Activated T-helper 1 cell treated with anti-CD3 and anti-CD28 coated beads, Interleukin-2, amount 50 U/mL, for 16 hours (primary cell): ENCODE results near the gene DPM2.

Experiments
- DNase-seq, 2 donors: peaks; one replicate each; pipeline ENCODE4 v3.0.0-alpha.2; 2020; ENCODE audit warnings: low read depth in 1 of 2, low spot score in 1 of 2

The DPM2 gene

DNA sequence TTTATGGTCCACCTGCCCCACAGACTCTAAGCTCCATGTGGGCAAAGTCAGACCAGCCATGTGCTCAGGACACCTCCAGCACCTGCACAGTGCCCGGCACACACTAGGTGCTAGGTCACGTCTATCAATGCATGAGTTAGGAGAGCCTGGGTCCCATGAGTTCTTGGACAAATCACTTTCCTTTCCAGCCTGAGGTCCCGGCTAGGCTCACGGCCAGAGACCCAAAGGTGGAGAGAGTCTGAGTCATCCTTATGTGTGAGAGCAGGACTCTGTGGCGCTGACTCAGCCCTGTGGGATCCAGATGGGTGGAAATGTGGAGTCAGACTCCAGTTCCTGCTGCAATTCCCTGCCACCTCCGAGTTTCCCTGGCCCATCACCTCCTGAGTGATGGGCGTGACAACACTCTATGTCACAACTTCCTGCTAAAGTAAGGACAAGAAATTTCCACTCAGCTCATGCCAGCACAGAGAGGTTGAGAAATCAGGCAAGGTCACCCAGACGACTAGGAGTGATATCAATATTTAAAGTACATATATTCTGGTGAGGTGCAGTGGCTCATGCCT is 18.3 kb downstream of the DPM2 start:
- no peak for DNase-seq

GRCh38 chr9:127918183-127919107 is 19.2 kb downstream of the DPM2 start:
- no peak for DNase-seq

- DNase-seq: no peak
These were observed 20.1 kb downstream of the DPM2 start for GRCh38 chr9:127917603-127918002.

GRCh38 chr9:127916720-127917581 is 20.7 kb downstream of the DPM2 start, which contains the start of gene ST6GALNAC4:
TSS of gene ST6GALNAC4 (minus strand) at chr9:127917041. CDS start at chr9:127916419, 622 bp downstream.
- peak; percentile 93 to 96 for DNase-seq

- no peak for DNase-seq
These were observed 21.6 kb downstream of the DPM2 start for GRCh38 chr9:127915801-127916719.

GRCh38 chr9:127915325-127915752 is 22.3 kb downstream of the DPM2 start:
- DNase-seq: no peak

- DNase-seq: no peak
These were observed 24.0 kb downstream of the DPM2 start for GRCh38 chr9:127913682-127914081.

DNA sequence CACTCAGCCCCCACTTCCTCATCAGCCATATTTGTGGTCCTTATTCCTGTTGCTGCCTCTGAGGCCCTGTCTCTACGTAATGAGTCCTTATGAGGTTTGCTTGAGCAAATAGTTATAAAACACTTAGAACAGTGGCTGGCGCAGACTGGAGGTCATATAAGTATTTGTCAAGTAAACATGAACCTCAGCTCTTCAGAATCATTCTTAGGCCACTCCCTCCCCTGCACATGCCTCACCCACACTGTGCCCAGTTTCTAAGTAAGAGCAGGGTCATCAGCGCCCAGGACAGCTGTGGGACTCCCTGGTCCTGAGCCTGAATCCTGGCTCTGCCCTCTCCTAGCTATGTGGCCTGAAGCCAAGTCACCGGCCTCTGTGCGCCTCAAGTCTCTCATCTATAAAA is 24.8 kb downstream of the DPM2 start:
- no peak for DNase-seq

GRCh38 chr9:127912296-127912695 is 25.4 kb downstream of the DPM2 start:
- no peak for DNase-seq

DNA sequence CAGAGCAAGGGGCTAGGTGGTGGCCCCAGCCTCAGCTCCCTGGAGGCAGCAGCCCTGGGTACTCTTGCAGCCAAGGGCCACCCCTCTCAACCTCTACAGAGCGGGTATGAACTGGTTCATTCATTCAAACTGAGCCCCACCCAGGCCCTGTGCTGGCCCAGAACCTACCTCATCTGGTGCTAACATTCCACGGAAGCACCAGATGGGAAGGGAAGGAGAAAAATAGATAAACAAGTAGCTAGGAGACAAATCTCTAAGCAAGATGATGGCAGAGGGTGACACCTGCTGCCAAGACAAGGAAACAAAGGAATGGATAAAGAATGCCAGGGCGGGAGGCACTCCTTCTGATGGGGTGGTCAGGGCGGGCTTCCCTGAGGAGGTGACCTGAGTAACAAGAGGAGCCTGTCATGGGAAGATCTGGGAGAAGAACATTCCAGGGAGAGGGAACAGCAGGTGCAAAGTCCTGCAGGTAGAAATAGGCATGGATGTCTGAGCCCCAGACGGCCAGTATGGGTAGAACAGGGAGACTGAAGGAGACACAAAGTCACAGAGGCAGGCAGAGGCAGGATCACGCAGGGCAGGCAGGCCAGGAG is 26.9 kb downstream of the DPM2 start:
- DNase-seq: no peak

DNA sequence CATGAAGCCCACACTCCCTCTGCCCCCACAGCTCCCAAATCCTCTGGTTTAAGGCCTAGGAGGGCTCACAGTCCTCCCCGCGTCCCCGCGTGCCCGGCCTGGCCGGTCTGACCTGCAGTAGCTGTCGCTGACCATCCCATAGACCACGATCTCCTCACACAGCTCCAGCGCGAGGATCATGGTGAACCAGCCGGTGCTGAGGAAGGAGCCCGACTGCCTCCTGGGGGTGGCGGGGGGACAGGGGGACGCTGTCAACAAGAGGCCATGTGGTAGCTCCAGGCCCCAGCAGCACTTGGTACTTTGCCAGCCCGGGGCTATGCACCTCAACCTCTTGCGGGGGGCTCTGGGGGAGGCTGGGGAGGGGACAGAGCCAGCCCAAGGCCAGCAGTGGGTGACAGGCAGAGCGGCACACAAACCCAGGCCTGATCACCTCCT is 27.8 kb downstream of the DPM2 start:
- no peak for DNase-seq

- DNase-seq: no peak
These were observed 29.1 kb downstream of the DPM2 start for GRCh38 chr9:127908660-127908926.

GRCh38 chr9:127907867-127908659 is 29.6 kb downstream of the DPM2 start:
- DNase-seq: no peak

- peak; percentile 44 to 54 for DNase-seq
These were observed 31.9 kb downstream of the DPM2 start for GRCh38 chr9:127905788-127906191.

DNA sequence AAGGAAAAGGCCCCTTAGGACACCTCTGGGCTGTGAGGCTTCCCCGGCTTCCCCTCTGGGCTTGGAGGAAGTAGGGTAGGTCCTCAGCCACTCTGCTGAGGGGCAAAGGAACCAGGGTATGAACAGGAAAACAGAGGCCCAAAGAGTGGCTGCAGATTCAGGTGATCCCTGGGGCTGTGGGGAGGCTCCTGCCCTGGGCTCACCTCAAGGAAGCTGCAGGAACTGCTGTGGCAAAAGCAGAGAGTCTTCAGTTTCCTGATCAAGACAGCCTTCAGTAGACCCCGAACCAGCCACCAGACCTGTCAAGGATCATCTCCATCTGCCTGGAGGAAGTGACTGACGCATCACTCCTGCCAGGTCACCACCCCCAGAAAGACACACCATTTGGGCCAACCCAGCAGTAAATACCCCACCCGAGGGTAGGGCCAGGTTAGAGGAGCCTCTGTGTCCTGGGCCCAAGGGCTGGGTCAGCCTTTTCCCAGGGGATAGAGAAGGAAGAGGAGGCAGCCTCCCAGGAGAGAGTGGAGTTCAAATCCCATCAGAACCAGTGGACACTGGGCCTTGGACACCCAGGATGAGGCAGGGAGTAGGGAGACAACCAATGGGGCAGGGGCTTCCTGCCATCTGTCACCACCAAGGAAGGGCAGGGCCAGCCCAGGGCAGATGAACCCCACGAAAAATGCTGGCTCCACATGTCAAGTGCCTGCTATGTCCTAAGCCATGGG is 32.5 kb downstream of the DPM2 start:
- DNase-seq: peak; percentile 39 to 42

- no peak for DNase-seq
These were observed 33.1 kb downstream of the DPM2 start for GRCh38 chr9:127904561-127905003.

- peak in 1 of 2 donors; percentile 51 for DNase-seq
These were observed 33.8 kb downstream of the DPM2 start for GRCh38 chr9:127903557-127904475.
